Measurements from ENCODE around the gene ATP2B1.

Gene ATP2B1

DNA sequence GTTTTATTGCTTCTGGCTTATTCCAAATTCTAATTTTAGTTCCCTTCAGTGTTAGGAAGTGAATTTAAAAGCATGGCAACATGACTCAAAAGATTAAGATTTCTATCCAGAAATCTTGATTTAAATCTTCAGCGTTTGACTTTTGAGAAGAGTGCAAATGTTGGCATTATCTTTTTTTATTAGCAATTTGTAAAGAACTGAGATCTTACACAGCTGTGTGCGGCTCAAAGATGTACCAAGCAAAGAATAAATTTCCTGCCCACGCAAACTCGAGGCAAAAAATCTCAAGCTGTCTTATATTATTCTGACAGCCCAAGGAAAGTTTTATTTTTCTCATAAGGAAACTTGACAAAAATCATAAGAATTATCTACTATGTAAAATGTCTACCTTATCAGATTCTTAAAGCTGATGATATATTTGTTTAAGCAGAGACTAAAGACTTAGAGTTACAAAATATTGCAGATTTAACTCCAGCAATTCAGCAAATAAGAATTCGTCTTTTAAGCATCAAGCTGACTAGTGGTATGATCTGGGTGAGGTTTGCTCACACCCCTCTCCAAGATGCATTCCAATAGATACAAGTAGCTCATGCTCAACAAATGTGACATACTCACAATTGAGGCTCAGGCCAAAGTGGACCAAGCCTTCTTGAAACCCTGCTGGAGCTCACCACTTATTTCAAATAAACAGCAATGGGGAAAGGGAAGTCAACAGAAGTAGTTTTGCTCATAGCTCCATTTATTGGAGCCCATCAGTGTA is 135.4 kb downstream of the ATP2B1 start:
- TF ChIP-seq, protein P1, sequence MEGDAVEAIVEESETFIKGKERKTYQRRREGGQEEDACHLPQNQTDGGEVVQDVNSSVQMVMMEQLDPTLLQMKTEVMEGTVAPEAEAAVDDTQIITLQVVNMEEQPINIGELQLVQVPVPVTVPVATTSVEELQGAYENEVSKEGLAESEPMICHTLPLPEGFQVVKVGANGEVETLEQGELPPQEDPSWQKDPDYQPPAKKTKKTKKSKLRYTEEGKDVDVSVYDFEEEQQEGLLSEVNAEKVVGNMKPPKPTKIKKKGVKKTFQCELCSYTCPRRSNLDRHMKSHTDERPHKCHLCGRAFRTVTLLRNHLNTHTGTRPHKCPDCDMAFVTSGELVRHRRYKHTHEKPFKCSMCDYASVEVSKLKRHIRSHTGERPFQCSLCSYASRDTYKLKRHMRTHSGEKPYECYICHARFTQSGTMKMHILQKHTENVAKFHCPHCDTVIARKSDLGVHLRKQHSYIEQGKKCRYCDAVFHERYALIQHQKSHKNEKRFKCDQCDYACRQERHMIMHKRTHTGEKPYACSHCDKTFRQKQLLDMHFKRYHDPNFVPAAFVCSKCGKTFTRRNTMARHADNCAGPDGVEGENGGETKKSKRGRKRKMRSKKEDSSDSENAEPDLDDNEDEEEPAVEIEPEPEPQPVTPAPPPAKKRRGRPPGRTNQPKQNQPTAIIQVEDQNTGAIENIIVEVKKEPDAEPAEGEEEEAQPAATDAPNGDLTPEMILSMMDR (IDR thresholded peaks at IDR 0.05; ENCODE audit: low read depth, low read length) = no peak
- DNase-seq (ENCODE audit: low read depth in 2 of 2) = no peak
- no peak overlapping the region for H3K4me3 ChIP-seq (replicated peaks in 1 of 2; ENCODE audit: low read depth in 2 of 2, low read length in 2 of 2)

DNA sequence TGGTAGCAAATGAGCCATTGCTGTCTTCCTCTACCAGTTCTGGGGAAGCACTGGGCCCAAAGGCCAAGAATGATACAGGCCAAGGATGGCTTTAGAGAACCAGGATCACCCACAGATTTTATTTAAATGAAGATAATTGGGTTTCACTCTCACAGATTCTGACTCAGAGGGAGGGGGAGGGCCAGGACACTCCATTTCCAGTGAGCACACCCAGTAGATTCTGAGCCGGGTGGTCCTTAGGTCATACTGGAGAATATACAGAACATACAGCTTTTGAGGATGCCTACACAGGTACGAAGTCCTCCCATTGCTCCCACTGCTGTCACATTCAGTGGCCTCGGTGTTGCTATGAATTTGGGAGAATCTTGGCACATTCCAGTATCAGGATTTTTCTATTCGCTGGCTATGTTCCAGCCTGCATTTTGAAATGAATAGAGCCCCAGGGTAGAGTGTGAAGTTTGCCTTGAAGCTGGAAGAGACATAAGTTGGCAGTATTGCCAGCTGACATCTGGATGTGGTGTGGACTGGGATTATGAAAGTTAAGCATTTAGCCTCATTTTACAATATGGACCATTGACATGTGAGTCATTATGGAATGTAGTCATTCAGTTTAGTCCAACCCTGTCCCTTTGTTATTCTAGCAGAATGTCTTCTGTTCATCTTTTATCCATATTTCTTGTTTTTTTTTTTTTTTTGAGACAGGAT is 137.0 kb downstream of the ATP2B1 start:
- H3K4me3 ChIP-seq (replicated peaks in 1 of 2; ENCODE audit: low read depth in 2 of 2, low read length in 2 of 2) = no peak overlapping the region
- TF ChIP-seq, protein P1 (IDR thresholded peaks at IDR 0.05; ENCODE audit: low read depth, low read length) = no peak
- peak; percentile 61 for DNase-seq (ENCODE audit: low read depth in 2 of 2)

DNA sequence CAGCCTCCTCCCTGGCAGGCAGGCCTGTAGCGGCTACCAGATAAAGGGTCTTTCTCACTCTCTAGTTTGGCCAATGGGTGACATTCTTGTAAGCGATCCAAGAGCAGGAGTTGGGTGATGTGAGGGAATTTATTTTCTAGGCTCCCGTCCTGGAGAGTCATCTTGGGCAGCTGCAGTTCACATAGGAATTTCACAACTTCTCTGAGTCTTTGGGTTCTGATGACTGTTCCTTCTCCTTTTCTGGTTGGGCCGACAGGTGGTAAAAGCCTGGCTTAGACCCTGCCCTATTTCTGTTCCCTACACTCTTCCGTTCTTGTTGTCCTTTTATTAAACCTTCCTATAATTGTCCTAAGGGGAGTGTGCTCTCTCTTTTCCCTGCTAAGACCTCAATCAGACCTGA is 140.2 kb downstream of the ATP2B1 start:
- H3K4me3 ChIP-seq (replicated peaks in 1 of 2; ENCODE audit: low read depth in 2 of 2, low read length in 2 of 2) = no peak overlapping the region
- DNase-seq (ENCODE audit: low read depth in 2 of 2) = no peak
- TF ChIP-seq, protein P1 (IDR thresholded peaks at IDR 0.05; ENCODE audit: low read depth, low read length) = no peak

DNA sequence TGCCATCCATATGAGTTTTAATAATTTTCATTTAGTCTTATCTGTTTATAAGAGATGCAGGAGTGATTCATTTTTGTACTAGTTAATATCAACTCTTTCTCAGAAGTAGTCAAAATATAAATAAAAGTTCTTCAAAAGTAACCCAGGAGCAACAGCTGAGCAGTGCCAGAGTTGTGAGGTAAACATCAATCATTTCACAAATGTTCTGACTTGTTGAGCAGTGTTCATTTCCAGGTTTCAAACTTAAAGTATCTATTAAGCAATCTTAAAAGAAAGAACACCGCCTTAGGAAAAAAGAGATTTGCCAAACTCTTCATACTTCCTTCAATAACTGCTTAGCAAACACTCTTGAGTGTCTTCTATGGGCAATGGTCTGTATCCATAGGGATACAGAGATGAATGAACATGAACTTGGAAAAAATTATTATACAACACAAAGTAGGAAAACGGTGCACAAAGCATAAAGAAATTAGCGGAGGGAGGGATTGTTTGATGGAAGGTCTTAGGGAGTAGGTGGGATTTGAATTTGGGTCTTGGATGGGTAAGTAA is 140.9 kb downstream of the ATP2B1 start:
- no peak for DNase-seq (ENCODE audit: low read depth in 2 of 2)
- TF ChIP-seq, protein P1 (IDR thresholded peaks at IDR 0.05; ENCODE audit: low read depth, low read length) = no peak
- H3K4me3 ChIP-seq (replicated peaks in 1 of 2; ENCODE audit: low read depth in 2 of 2, low read length in 2 of 2) = no peak overlapping the region

DNA sequence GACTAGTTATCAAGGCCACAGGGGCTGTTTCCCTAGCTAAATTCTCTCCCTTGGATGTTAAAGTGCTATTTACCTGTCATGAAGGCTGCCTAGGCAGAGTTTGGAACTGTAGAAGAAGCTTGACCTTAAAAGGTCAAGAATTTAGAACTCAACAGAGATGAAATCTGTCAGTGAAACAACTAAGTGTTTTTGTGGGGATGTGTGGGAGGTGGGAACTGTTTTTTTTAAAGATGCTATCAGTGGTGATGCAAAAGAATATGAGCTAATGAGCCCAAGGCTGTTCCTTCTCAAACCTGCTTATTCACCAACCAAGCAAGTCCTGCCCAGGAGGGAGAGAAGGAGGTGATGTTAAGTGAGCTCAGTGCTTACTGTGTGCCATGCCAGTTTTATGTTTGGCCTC is 142.0 kb downstream of the ATP2B1 start:
- H3K4me3 ChIP-seq (replicated peaks in 1 of 2; ENCODE audit: low read depth in 2 of 2, low read length in 2 of 2) = no peak overlapping the region
- DNase-seq (ENCODE audit: low read depth in 2 of 2) = peak; percentile 34 to 38
- TF ChIP-seq, protein P1 (IDR thresholded peaks at IDR 0.05; ENCODE audit: low read depth, low read length) = no peak

DNA sequence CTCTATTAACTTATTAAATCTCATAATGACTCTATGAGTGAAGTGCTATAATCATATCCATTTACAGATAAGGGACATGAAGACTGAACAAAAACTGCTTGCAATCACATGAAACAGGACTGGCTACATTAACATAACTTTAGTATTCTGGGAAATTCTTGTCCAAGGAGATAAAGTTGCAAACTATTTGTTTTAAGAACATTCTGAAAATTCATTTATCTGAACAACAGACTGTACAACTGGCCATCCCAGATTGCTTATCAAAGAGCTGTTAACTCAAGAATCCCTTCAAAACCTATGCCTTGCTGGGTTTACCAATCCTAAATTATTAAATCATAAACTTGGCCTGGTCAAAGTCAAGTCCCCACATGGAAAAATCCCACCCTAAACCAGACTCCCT is 143.6 kb downstream of the ATP2B1 start:
- H3K4me3 ChIP-seq (replicated peaks in 1 of 2; ENCODE audit: low read depth in 2 of 2, low read length in 2 of 2) = no peak overlapping the region
- TF ChIP-seq, protein P1 (IDR thresholded peaks at IDR 0.05; ENCODE audit: low read depth, low read length) = no peak
- DNase-seq (ENCODE audit: low read depth in 2 of 2) = no peak

Data from cardiac fibroblast (primary cell).